Loucy (cell line): ENCODE results near the gene GALM.
"Not testable (repeated sequence)": the region's sequence is repeated elsewhere in the genome, so short reads cannot be mapped to it uniquely, and the experiment has no call there.

Source experiments
- H2AFZ ChIP-seq: fragments of 200-600 bp; sonication (generic); 2 replicates; pipeline ENCODE4 v1.6.0; 2016; ENCODE audit warnings: antibody characterized with exemption, mild to moderate bottlenecking, low read length, moderate library complexity
- H3F3A ChIP-seq: fragments of 200-600 bp; 2 replicates; pipeline ENCODE4 v1.6.0; 2016; ENCODE audit warnings: antibody characterized with exemption, low read depth, mild to moderate bottlenecking
- H3K27me3 ChIP-seq: fragments of 200-600 bp; sonication (generic); 2 replicates; pipeline ENCODE4 v1.6.1; 2014; ENCODE audit warnings: low read length, mild to moderate bottlenecking; ENCODE audit not compliant: insufficient read depth, poor library complexity, severe bottlenecking
- H3K36me3 ChIP-seq: fragments of 200-600 bp; sonication (generic); 2 replicates; pipeline ENCODE4 v1.6.1; 2016; ENCODE audit warnings: low read length; ENCODE audit not compliant: insufficient read depth
- H3K4me1 ChIP-seq: fragments of 200-600 bp; sonication (generic); 2 replicates; pipeline ENCODE4 v1.5.1; 2014; ENCODE audit warnings: low read length, mild to moderate bottlenecking; ENCODE audit not compliant: insufficient read depth, poor library complexity, severe bottlenecking
- H3K4me2 ChIP-seq: fragments of 200-600 bp; sonication (generic); 2 replicates; pipeline ENCODE4 v1.6.0; 2014; ENCODE audit warnings: antibody characterized with exemption, low read length, low read depth, mild to moderate bottlenecking; ENCODE audit not compliant: poor library complexity, severe bottlenecking
- H3K4me3 ChIP-seq: fragments of 200-600 bp; sonication (generic); 2 replicates; pipeline ENCODE4 v1.5.1; 2014; ENCODE audit warnings: low read length, mild to moderate bottlenecking, mixed read lengths; ENCODE audit not compliant: poor library complexity, severe bottlenecking
- H3K79me2 ChIP-seq: fragments of 200-600 bp; sonication (generic); 2 replicates; pipeline ENCODE4 v1.6.1; 2014; ENCODE audit warnings: low read length; ENCODE audit not compliant: insufficient read depth
- H3K9ac ChIP-seq: fragments of 200-600 bp; sonication (generic); 2 replicates; pipeline ENCODE4 v1.6.0; 2014; ENCODE audit warnings: mild to moderate bottlenecking, low read depth, low read length, moderate library complexity; ENCODE audit not compliant: poor library complexity, severe bottlenecking
- H3K9me2 ChIP-seq: fragments of 200-600 bp; sonication (generic); replicated peaks from 2 replicates; pipeline ENCODE4 v1.6.1; 2016; ENCODE audit warnings: low read depth, low read length, mixed read lengths
- H3K9me3 ChIP-seq: fragments of 200-600 bp; sonication (generic); 2 replicates; pipeline ENCODE4 v1.6.1; 2014; ENCODE audit warnings: mild to moderate bottlenecking, antibody characterized with exemption, low read length, low read depth; ENCODE audit not compliant: insufficient read depth
- H4K20me1 ChIP-seq: fragments of 200-600 bp; sonication (generic); 2 replicates; pipeline ENCODE4 v1.6.0; 2014; ENCODE audit warnings: antibody characterized with exemption, low read length, mild to moderate bottlenecking; ENCODE audit not compliant: insufficient read depth, poor library complexity, severe bottlenecking
- CTCF ChIP-seq: fragments of 200-600 bp; sonication (generic); conservative IDR thresholded peaks from 2 replicates; pipeline ENCODE4 v1.5.1; 2014; ENCODE audit warnings: mild to moderate bottlenecking, antibody characterized with exemption, low read length
- EZH2phosphoT487 ChIP-seq: fragments of 200-600 bp; IDR thresholded peaks from 2 replicates; pipeline ENCODE4 v1.6.1; 2018; ENCODE audit warnings: antibody characterized with exemption, mild to moderate bottlenecking, moderate library complexity, borderline replicate concordance

GALM gene

GRCh38 chr2:38634684-38635083 lies 31.2 kb upstream of the GALM start:
- peak overlapping the region; percentile 55 for H3K4me2 ChIP-seq
- peak overlapping the region; percentile 20 for H3K4me3 ChIP-seq
- H3K9me2 ChIP-seq, result no peaks in the 10 kb centered on the region
- H4K20me1 ChIP-seq, result no peaks in the 10 kb centered on the region
- H3K4me1 ChIP-seq, result peaks cover 20% of the 10 kb centered on the region
- H3K36me3 ChIP-seq, result no peaks in the 10 kb centered on the region
- no peaks in the 10 kb centered on the region for H3K27me3 ChIP-seq
- no peaks in the 10 kb centered on the region for H3K79me2 ChIP-seq
- H2AFZ ChIP-seq, result no peak overlapping the region
- no peak overlapping the region for H3K9ac ChIP-seq
- peaks cover 3% of the 10 kb centered on the region; the same call in 1 of the 2 replicates for H3K9me3 ChIP-seq
- H3F3A ChIP-seq, result peaks cover 5% of the 10 kb centered on the region; the same call in 1 of the 2 replicates
- TF ChIP-seq CTCF (no peak), EZH2phosphoT487 (no peak)

- Histone ChIP-seq H3K9me2 (no peaks in the 10 kb centered on the region), H3K36me3 (no peaks in the 10 kb centered on the region), H3K4me2 (peak overlapping the region; percentile 55), H3K9me3 (no peaks in the 10 kb centered on the region), H3K4me1 (peaks cover 22% of the 10 kb centered on the region), H4K20me1 (no peaks in the 10 kb centered on the region), H3K4me3 (no peak overlapping the region), H3K9ac (no peak overlapping the region), H3F3A (peaks cover 5% of the 10 kb centered on the region; the same call in 1 of the 2 replicates), H3K27me3 (no peaks in the 10 kb centered on the region), H2AFZ (no peak overlapping the region), H3K79me2 (no peaks in the 10 kb centered on the region)
- TF ChIP-seq EZH2phosphoT487 (no peak), CTCF (no peak)
Observed at GRCh38 chr2:38635139-38635538, 30.8 kb upstream of the GALM start.

GRCh38 chr2:38636069-38636468 lies 29.8 kb upstream of the GALM start:
- Histone ChIP-seq H3K4me1 (peaks cover 22% of the 10 kb centered on the region), H3K36me3 (no peaks in the 10 kb centered on the region), H3K9ac (no peak overlapping the region), H3K9me2 (no peaks in the 10 kb centered on the region), H4K20me1 (no peaks in the 10 kb centered on the region), H3K27me3 (no peaks in the 10 kb centered on the region), H3F3A (peaks cover 5% of the 10 kb centered on the region; the same call in 1 of the 2 replicates), H2AFZ (no peak overlapping the region), H3K79me2 (no peaks in the 10 kb centered on the region), H3K4me3 (no peak overlapping the region), H3K9me3 (no peaks in the 10 kb centered on the region), H3K4me2 (no peak overlapping the region)
- TF ChIP-seq CTCF (no peak), EZH2phosphoT487 (no peak)

GRCh38 chr2:38642373-38643017 lies 23.4 kb upstream of the GALM start:
- H4K20me1 ChIP-seq, H2AFZ ChIP-seq, H3K36me3 ChIP-seq, H3K79me2 ChIP-seq, H3K27me3 ChIP-seq, H3K9me2 ChIP-seq, H3K4me2 ChIP-seq, H3K4me3 ChIP-seq, H3K9me3 ChIP-seq, H3K9ac ChIP-seq: not testable (repeated sequence)
- H3K4me1 ChIP-seq, result peaks cover 43% of the 10 kb centered on the region
- H3F3A ChIP-seq, result peaks cover 19% of the 10 kb centered on the region; the same call in 1 of the 2 replicates
